HG03457 (cell line): ENCODE measurements around the gene IFT25.
"Not testable (repeated sequence)": the region's sequence is repeated elsewhere in the genome, so short reads cannot be mapped to it uniquely, and the experiment has no call there.

Experiments
- ATAC-seq: cut with Tn5 transposase; IDR thresholded peaks from one replicate; pipeline ENCODE4 v1.9.1; 2021; ENCODE audit warnings: moderate number of reproducible peaks; ENCODE audit not compliant: unreplicated experiment

Gene IFT25

GRCh38 chr1:53945433-53946251 lies at the start of gene IFT25:
Gene IFT25 (minus strand): TSS chr1:53945699. CDS start chr1:53940082, 5,617 bp downstream.
- ATAC-seq = peak; percentile 53

- ATAC-seq = not testable (repeated sequence)
Measured at GRCh38 chr1:53994516-53994915, 49.0 kb upstream of the IFT25 start.

- ATAC-seq = no peak
Measured at GRCh38 chr1:53992085-53992874, 46.8 kb upstream of the IFT25 start.

- no peak for ATAC-seq
Measured at GRCh38 chr1:53987880-53988279, 42.4 kb upstream of the IFT25 start.

- no peak for ATAC-seq
Measured at GRCh38 chr1:53986458-53986857, 41.0 kb upstream of the IFT25 start.

GRCh38 chr1:53984726-53985125 lies 39.2 kb upstream of the IFT25 start:
- ATAC-seq = no peak

GRCh38 chr1:53982763-53983104 lies 37.2 kb upstream of the IFT25 start:
- ATAC-seq = no peak

GRCh38 chr1:53982034-53982762 lies 36.7 kb upstream of the IFT25 start:
- no peak for ATAC-seq

- ATAC-seq = no peak
Measured at GRCh38 chr1:53981220-53981619, 35.7 kb upstream of the IFT25 start.

GRCh38 chr1:53979712-53980450 lies 34.4 kb upstream of the IFT25 start:
- no peak for ATAC-seq

- no peak for ATAC-seq
Measured at GRCh38 chr1:53975861-53976260, 30.4 kb upstream of the IFT25 start.

GRCh38 chr1:53971718-53972117 lies 26.2 kb upstream of the IFT25 start:
- ATAC-seq = no peak

- not testable (repeated sequence) for ATAC-seq
Measured at GRCh38 chr1:53969323-53969722, 23.8 kb upstream of the IFT25 start.

- ATAC-seq = no peak
Measured at GRCh38 chr1:53968125-53968513, 22.6 kb upstream of the IFT25 start.

GRCh38 chr1:53967409-53968124 lies 22.1 kb upstream of the IFT25 start:
- ATAC-seq = no peak

- no peak for ATAC-seq
Measured at GRCh38 chr1:53966794-53967193, 21.3 kb upstream of the IFT25 start.

GRCh38 chr1:53964109-53964508 lies 18.6 kb upstream of the IFT25 start:
- no peak for ATAC-seq

GRCh38 chr1:53963460-53963859 lies 18.0 kb upstream of the IFT25 start:
- ATAC-seq = no peak

- no peak for ATAC-seq
Measured at GRCh38 chr1:53962395-53962794, 16.9 kb upstream of the IFT25 start.

- ATAC-seq = no peak
Measured at GRCh38 chr1:53959664-53960250, 14.3 kb upstream of the IFT25 start.
